AG04449 (cell line): ENCODE data around the gene OMA1.

Experiments
- CTCF ChIA-PET: fragments of 350-600 bp; formaldehyde crosslinking; extraction: SDS; loops from one replicate; lab custom pipeline; 2021; ENCODE audit warnings: antibody characterized with exemption; lab: Yijun Ruan, JAX
- POLR2A ChIA-PET: fragments of 400-600, 350-600 bp; formaldehyde crosslinking; extraction: SDS; loops from one replicate; lab custom pipeline; 2020; ENCODE audit warnings: antibody characterized with exemption, inconsistent platforms; lab: Yijun Ruan, JAX
- DNase-seq: peaks from one replicate; pipeline ENCODE4 v3.0.0-alpha.2; 2010; ENCODE audit warnings: low read depth, low spot score
- H3K4me3 ChIP-seq: 2 replicates; pipeline ENCODE4 v1.5.1; 2011; ENCODE audit warnings: low read depth, mild to moderate bottlenecking, control low read depth, low read length
- CTCF ChIP-seq: IDR thresholded peaks from one replicate; pipeline ENCODE4 v1.5.1; 2011; ENCODE audit warnings: mild to moderate bottlenecking, moderate library complexity, low read length, control low read depth, inconsistent platforms; ENCODE audit not compliant: insufficient read depth; ENCODE audit errors: missing control alignments

OMA1 gene

GRCh38 chr1:58524353-58524945, 22.1 kb downstream of the OMA1 start:
- ChIA-PET CTCF (interaction anchor here (1.0 to 15.3 kb wide), 4 partner anchors 9 to 1235 kb away, joined by 3 to 441 read pairs (median 37); partner anchors contain the start of gene OMA1), POLR2A (no interaction called here)
- H3K4me3 ChIP-seq, result no peak overlapping the region
- no peak for DNase-seq
- TF ChIP-seq CTCF, result no peak

- ChIA-PET POLR2A (no interaction called here), CTCF (interaction anchor here (0.6 to 15.3 kb wide), 43 partner anchors 8 to 1431 kb away, joined by 3 to 441 read pairs (median 4); partner anchors contain the start of gene OMA1)
- no peak overlapping the region for H3K4me3 ChIP-seq
- DNase-seq, result peak; percentile 41
- TF ChIP-seq CTCF, result peak; percentile 39
These were observed 30.6 kb downstream of the OMA1 start for GRCh38 chr1:58515794-58516401.

- TF ChIP-seq CTCF, result no peak
- H3K4me3 ChIP-seq, result no peak overlapping the region
- ChIA-PET CTCF (interaction anchor here (2.0 to 15.3 kb wide), 4 partner anchors 12 to 140 kb away, joined by 8 to 441 read pairs (median 59); partner anchors contain the start of gene OMA1), POLR2A (no interaction called here)
- no peak for DNase-seq
These were observed 32.6 kb downstream of the OMA1 start for GRCh38 chr1:58513956-58514355.

GRCh38 chr1:58508629-58509028, 37.9 kb downstream of the OMA1 start:
- ChIA-PET POLR2A (no interaction called here), CTCF (interaction anchor here (1.1 to 2.6 kb wide), 2 partner anchors 8 to 144 kb away, joined by 3 to 9 read pairs; no protein-coding TSS in a partner anchor)
- no peak for DNase-seq
- no peak overlapping the region for H3K4me3 ChIP-seq
- no peak for TF ChIP-seq CTCF

GRCh38 chr1:58505286-58505685, 41.2 kb downstream of the OMA1 start:
- ChIA-PET POLR2A (no interaction called here), CTCF (interaction anchor here (1.5 to 2.3 kb wide), 2 partner anchors 11 to 148 kb away, joined by 5 to 14 read pairs; no protein-coding TSS in a partner anchor)
- H3K4me3 ChIP-seq, result no peak overlapping the region
- no peak for TF ChIP-seq CTCF
- no peak for DNase-seq

GRCh38 chr1:58502519-58502918, 44.0 kb downstream of the OMA1 start:
- no peak for TF ChIP-seq CTCF
- POLR2A ChIA-PET, result no interaction called here
- CTCF ChIA-PET, result interaction anchor here (3.2 kb wide), 1 partner anchor 13 kb away, joined by 16 read pairs; no protein-coding TSS in a partner anchor
- no peak for DNase-seq
- no peak overlapping the region for H3K4me3 ChIP-seq
